Psoas muscle (tissue), 8 donors: ENCODE measurements around the gene TAX1BP1. TPM values are rescaled to one million over a fixed set of nuclear protein-coding genes. Genes with fewer than 3 reads are reported as not detected.

Source experiments
- ATAC-seq, 4 donors: fragments of 200-7000 bp; cut with Tn5 transposase; one replicate each; pipeline ENCODE4 v1.9.1; 2020; ENCODE audit warnings: moderate library complexity in 3 of 4, mild to moderate bottlenecking in 2 of 4
- DNase-seq, 2 donors: peaks; one replicate each; pipeline ENCODE4 v3.0.0-alpha.2; 2020
- H3K27ac ChIP-seq: fragments of 200-600 bp; one replicate; pipeline ENCODE4 v1.8.0; 2022
- H3K27me3 ChIP-seq, 3 donors: fragments of 200-600 bp in 1 of 3; one replicate each; pipeline versions ENCODE4 v1.6.1 to v1.8.0; 2013 to 2022; ENCODE audit warnings: low read length in 2 of 3, mild to moderate bottlenecking in 2 of 3, moderate library complexity in 1 of 3; ENCODE audit not compliant: insufficient read depth in 3 of 3
- H3K36me3 ChIP-seq, 2 donors: fragments of 200-600 bp in 1 of 2; one replicate each; pipeline versions ENCODE4 v1.6.1 to v1.8.0; 2013 to 2022; ENCODE audit warnings: low read depth in 1 of 2, mild to moderate bottlenecking in 1 of 2, moderate library complexity in 1 of 2; ENCODE audit not compliant: insufficient read depth in 1 of 2
- H3K4me1 ChIP-seq: fragments of 200-600 bp; one replicate; pipeline ENCODE4 v1.8.0; 2022
- H3K4me3 ChIP-seq: fragments of 200-600 bp; one replicate; pipeline ENCODE4 v1.8.0; 2022; ENCODE audit warnings: mild to moderate bottlenecking
- H3K9me3 ChIP-seq: fragments of 200-600 bp; one replicate; pipeline ENCODE4 v1.8.0; 2022
- CTCF ChIP-seq: fragments of 200-600 bp; IDR thresholded peaks from one replicate; pipeline ENCODE4 v1.8.0; 2022; ENCODE audit warnings: antibody characterized with exemption
- WGBS, 3 donors: extraction: QIAGEN DNeasy Blood & Tissue Kit; methylation state at CpG; one replicate each; pipeline versions ENCODE4 v1.1.6 to v1.1.7; 2013; 5-methylcytosine and 5-hydroxymethylcytosine counted together
- intact Hi-C, 2 donors: fragments of 100-400 bp; cut with DNase I; formaldehyde crosslinking; loops; one replicate each; pipeline versions ENCODE4 v1.11.0 to v1.14.2; 2022
- polyA plus RNA-seq, 3 donors: library from polyadenylated mRNA; stranded (reverse); fragments of 200-250 nt; gene quantifications; one replicate each; pipeline ENCODE4 v1.2.3, GENCODE V29; 2013
- total RNA-seq, 4 donors: library from RNA; stranded (reverse); fragmentation: NEBNext Ultra II Directional in 2 of 4; extraction: Animal tissue kit (Norgen Biotek cat#: 25700) in 2 of 4; gene quantifications; one replicate each; pipeline versions ENCODE4 v1.2.1 to v1.2.4, GENCODE V29; 2021 to 2023
- donor health status: healthy with polysubstance abuse.
- donor health status: DM: no; HTN: no; CAD: no; lungs with moderate emphysema.
- donor health status: Bipolar disorder and iron deficiency.
- donor health status: healthy.
- donor health status: DM: yes; HTN: yes; CAD: no.
- donor health status: DM: no; HTN: no; CAD: no.
- donor health status: DM: no; HTN: no; CAD: no.
- donor health status: DM: yes; HTN: yes; CAD: no.

The TAX1BP1 gene
- total and polyA plus RNA-seq, 7 donors: 65.9 to 171 (median 123) TPM

- H3K36me3 ChIP-seq: peaks cover 0 to 35% of the 10 kb centered on the region in 2 donors
- H3K9me3 ChIP-seq: no peaks in the 10 kb centered on the region
- H3K4me3 ChIP-seq: no peak overlapping the region
- no peak for TF ChIP-seq CTCF
- H3K27me3 ChIP-seq: no peaks in the 10 kb centered on the region
- DNase-seq: no peak
- no peak overlapping the region for H3K27ac ChIP-seq
- ATAC-seq: no peak
- intact Hi-C loops: no loop called here
- no peaks in the 10 kb centered on the region for H3K4me1 ChIP-seq
- WGBS, 3 donors: 97% methylated on average over 11 of the region's 11 CpGs
Observed at GRCh38 chr7:27765841-27766240, 25.9 kb downstream of the TAX1BP1 start.

DNA sequence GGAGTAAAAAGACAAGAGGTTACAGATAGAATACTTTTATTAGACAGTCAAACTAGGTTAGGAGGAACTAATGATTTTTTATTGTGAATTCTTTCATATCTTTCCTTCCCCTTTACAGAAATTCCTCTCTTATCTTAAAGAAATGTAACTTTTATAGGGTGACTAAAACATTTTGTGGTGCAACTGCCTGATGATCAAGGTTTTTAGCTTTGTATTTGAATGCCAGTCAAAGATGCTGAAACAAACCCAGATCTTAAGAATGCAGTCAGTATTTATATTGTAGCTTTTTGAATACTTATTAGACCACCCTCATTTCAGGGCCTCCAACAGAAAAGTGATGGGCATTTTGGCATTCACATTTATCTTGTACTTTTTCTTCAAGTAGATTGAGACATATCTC, 27.4 kb downstream of the TAX1BP1 start:
- Histone ChIP-seq H3K27me3 (no peaks in the 10 kb centered on the region), H3K36me3 (peaks cover 0 to 43% of the 10 kb centered on the region in 2 donors), H3K9me3 (no peaks in the 10 kb centered on the region), H3K4me1 (no peaks in the 10 kb centered on the region), H3K27ac (no peak overlapping the region), H3K4me3 (no peak overlapping the region)
- TF ChIP-seq CTCF: no peak
- DNase-seq (no peak), ATAC-seq (no peak)
- intact Hi-C loops: no loop called here

- Histone ChIP-seq H3K27me3 (no peaks in the 10 kb centered on the region), H3K4me1 (peaks cover 7% of the 10 kb centered on the region), H3K4me3 (no peak overlapping the region), H3K36me3 (peaks cover 0 to 37% of the 10 kb centered on the region in 2 donors), H3K27ac (no peak overlapping the region), H3K9me3 (no peaks in the 10 kb centered on the region)
- 97 to 100% (median 98%) methylated on average over 2 of the region's 2 CpGs for WGBS, 3 donors
- TF ChIP-seq CTCF: no peak
- ATAC-seq (no peak), DNase-seq (no peak)
- intact Hi-C loops: no loop called here
Observed at GRCh38 chr7:27771111-27771510, 31.1 kb downstream of the TAX1BP1 start.

DNA sequence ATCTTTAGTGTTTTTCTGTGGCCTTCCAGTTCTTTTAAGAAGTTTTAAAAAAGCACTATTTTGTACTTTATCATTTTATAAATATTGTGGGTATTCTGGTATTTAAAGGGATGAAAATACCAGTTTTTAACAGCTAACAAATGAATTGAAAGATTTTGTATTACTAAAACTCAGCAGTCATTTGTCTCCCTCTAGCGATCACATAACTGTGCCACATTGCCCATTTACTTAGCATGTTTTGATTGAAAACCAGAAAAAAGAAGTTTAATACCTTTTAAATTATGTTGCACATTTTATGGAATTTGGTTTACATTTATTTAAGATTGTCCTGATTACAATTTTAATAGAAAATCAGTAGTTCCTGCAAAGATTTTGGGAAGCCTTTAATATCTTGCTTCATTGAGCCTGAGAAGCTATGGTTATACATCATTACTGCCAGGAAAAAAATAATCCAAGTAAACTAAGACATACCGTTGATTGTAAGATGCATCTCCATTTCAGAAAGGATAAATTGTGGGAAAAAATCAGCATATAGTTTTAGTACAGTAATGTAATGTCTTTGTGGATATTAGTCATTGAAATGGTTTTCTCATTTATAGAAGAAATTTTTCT, 34.9 kb downstream of the TAX1BP1 start:
- ATAC-seq (peak in 1 of 4 donors; percentile 43), DNase-seq (no peak)
- 40 to 59% (median 41%) methylated on average over 2 of the region's 2 CpGs for WGBS, 3 donors
- Histone ChIP-seq H3K4me3 (no peak overlapping the region), H3K4me1 (peaks cover 14% of the 10 kb centered on the region), H3K36me3 (peaks cover 0 to 19% of the 10 kb centered on the region in 2 donors), H3K27ac (no peak overlapping the region), H3K9me3 (no peaks in the 10 kb centered on the region), H3K27me3 (no peaks in the 10 kb centered on the region)
- peak; percentile 55 for TF ChIP-seq CTCF
- intact Hi-C loops: no loop called here

DNA sequence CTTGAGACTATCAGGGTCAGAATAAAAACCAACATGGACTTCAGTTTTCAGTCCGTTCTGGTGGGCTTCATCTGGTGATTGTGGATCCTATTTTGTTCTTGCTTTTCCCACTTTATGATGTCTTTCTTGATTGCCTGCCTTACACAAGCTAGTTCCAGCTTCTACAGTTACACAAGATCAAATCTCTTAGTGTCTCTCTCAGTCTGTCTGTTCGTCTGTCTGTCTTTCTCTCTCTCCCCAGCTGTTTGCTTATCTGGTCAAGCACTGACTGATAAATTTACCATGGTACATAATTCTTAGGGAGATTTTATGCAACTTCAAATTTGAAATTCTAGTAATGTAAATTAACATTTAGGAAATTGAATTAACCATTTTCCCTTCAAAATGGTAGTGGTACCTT, 35.8 kb downstream of the TAX1BP1 start:
- no peaks in the 10 kb centered on the region for H3K27me3 ChIP-seq
- intact Hi-C loops: no loop called here
- TF ChIP-seq CTCF: no peak
- ATAC-seq (peak in 2 of 4 donors; percentile 52 to 65), DNase-seq (no peak)
- no peaks in the 10 kb centered on the region for H3K9me3 ChIP-seq
- no peak overlapping the region for H3K4me3 ChIP-seq
- H3K4me1 ChIP-seq: peaks cover 22% of the 10 kb centered on the region
- H3K27ac ChIP-seq: no peak overlapping the region
- WGBS, 3 donors: 60 to 68% (median 60%) methylated on average over 2 of the region's 2 CpGs
- peaks cover 0 to 9% of the 10 kb centered on the region in 2 donors for H3K36me3 ChIP-seq
